ENCODE results near the gene EPB41L4A. TPM values are rescaled to one million over a fixed set of nuclear protein-coding genes. Genes with fewer than 3 reads are reported as not detected.
A peak's percentile ranks its signal among the peaks of the same experiment; 100 is the strongest.
"Not testable (repeated sequence)": the region's sequence is repeated elsewhere in the genome, so short reads cannot be mapped to it uniquely, and the experiment has no call there.

EPB41L4A gene
- total RNA-seq, 1 experiment from 2014 or later, result 5.2 TPM

DNA sequence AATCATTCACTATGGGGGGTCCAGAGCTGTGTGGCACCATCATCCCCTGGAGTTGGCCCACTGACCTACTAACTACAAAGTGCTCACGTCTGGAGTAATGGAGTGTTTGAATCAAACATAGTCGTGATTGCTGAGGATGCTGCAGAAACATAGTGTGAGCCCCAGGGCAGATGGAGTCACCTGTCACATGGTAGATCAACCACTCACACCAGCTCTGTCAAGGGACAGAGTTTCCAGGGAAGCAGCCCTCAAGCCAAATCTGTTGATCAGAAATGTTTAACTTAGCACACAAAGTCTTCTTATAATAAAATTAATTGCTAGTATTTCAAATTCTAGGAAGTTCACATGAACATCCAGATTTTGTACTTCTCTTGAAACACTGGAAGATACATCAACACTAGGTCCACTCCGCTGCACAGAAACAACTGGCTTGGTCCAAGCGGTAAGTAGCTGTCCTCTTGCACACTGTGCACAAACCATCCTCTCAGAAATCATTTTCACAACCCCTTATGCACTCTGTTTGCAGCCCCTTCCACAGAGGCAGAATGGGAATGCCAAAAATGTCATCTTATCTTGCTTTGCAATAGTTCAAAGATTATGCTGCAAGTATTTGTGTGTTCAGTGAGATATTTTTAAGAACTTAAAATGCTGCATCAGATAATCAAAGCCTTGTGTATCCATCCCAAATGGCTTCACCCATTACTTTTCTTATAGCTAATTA is 191.0 kb downstream of the EPB41L4A start (continued):
- no peak for TF ChIP-seq NFE2L1 (CRISPR knock-in tag; IDR thresholded peaks at IDR 0.05)
- TF ChIP-seq, protein P1, sequence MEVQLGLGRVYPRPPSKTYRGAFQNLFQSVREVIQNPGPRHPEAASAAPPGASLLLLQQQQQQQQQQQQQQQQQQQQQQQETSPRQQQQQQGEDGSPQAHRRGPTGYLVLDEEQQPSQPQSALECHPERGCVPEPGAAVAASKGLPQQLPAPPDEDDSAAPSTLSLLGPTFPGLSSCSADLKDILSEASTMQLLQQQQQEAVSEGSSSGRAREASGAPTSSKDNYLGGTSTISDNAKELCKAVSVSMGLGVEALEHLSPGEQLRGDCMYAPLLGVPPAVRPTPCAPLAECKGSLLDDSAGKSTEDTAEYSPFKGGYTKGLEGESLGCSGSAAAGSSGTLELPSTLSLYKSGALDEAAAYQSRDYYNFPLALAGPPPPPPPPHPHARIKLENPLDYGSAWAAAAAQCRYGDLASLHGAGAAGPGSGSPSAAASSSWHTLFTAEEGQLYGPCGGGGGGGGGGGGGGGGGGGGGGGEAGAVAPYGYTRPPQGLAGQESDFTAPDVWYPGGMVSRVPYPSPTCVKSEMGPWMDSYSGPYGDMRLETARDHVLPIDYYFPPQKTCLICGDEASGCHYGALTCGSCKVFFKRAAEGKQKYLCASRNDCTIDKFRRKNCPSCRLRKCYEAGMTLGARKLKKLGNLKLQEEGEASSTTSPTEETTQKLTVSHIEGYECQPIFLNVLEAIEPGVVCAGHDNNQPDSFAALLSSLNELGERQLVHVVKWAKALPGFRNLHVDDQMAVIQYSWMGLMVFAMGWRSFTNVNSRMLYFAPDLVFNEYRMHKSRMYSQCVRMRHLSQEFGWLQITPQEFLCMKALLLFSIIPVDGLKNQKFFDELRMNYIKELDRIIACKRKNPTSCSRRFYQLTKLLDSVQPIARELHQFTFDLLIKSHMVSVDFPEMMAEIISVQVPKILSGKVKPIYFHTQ (CRISPR knock-in tag; IDR thresholded peaks at IDR 0.05), result no peak
- no peak for TF ChIP-seq ESRRA (CRISPR knock-in tag; IDR thresholded peaks at IDR 0.05; ENCODE audit: borderline replicate concordance)
- no peak for TF ChIP-seq GTF2I (CRISPR knock-in tag; conservative IDR thresholded peaks at IDR 0.05)
- no peak for TF ChIP-seq MXD4 (CRISPR knock-in tag; IDR thresholded peaks at IDR 0.05; ENCODE audit: borderline replicate concordance)
- TF ChIP-seq, protein P2, sequence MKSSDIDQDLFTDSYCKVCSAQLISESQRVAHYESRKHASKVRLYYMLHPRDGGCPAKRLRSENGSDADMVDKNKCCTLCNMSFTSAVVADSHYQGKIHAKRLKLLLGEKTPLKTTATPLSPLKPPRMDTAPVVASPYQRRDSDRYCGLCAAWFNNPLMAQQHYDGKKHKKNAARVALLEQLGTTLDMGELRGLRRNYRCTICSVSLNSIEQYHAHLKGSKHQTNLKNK (CRISPR knock-in tag; IDR thresholded peaks at IDR 0.05), result no peak
- TF ChIP-seq HMGA2 (CRISPR knock-in tag; IDR thresholded peaks at IDR 0.05), result no peak
- no peak for TF ChIP-seq TEAD1 (CRISPR knock-in tag; IDR thresholded peaks at IDR 0.05)

DNA sequence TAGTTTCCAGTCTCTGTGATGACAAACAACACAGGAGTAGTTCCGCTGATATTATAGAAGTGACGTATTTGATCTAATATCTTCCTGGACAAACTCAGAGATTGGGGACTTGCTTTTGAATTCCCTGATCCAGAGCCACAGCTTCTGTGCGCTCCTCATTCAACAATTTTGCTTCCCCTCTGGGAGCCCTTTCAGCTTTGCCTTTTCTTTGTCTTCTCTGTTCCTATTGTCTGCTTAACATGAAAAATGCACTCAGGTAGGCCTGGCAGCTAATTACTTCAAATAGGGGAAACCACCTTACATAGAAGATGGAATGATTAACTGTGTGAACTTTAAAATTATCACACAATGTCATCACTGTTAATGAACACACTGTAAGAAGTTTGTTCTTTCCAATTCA is 192.9 kb downstream of the EPB41L4A start:
- ChIA-PET CTCF (interaction anchor here (0.7 kb wide), 1 partner anchor 194 kb away, joined by 3 read pairs; no protein-coding TSS in a partner anchor), POLR2A (no interaction called here)
- no peaks in the 10 kb centered on the region for H3K27me3 Mint-ChIP-seq (ENCODE audit: low read depth)
- no peak overlapping the region for H3K27ac Mint-ChIP-seq
- no peaks in the 10 kb centered on the region for H3K36me3 Mint-ChIP-seq
- TF ChIP-seq, protein P3, sequence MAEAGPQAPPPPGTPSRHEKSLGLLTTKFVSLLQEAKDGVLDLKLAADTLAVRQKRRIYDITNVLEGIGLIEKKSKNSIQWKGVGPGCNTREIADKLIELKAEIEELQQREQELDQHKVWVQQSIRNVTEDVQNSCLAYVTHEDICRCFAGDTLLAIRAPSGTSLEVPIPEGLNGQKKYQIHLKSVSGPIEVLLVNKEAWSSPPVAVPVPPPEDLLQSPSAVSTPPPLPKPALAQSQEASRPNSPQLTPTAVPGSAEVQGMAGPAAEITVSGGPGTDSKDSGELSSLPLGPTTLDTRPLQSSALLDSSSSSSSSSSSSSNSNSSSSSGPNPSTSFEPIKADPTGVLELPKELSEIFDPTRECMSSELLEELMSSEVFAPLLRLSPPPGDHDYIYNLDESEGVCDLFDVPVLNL (CRISPR knock-in tag; IDR thresholded peaks at IDR 0.05; ENCODE audit: borderline replicate concordance, low read depth), result no peak
- TF ChIP-seq, protein P4, sequence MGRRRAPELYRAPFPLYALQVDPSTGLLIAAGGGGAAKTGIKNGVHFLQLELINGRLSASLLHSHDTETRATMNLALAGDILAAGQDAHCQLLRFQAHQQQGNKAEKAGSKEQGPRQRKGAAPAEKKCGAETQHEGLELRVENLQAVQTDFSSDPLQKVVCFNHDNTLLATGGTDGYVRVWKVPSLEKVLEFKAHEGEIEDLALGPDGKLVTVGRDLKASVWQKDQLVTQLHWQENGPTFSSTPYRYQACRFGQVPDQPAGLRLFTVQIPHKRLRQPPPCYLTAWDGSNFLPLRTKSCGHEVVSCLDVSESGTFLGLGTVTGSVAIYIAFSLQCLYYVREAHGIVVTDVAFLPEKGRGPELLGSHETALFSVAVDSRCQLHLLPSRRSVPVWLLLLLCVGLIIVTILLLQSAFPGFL (CRISPR knock-in tag; IDR thresholded peaks at IDR 0.05; ENCODE audit: borderline replicate concordance), result no peak
- TF ChIP-seq, protein P5, sequence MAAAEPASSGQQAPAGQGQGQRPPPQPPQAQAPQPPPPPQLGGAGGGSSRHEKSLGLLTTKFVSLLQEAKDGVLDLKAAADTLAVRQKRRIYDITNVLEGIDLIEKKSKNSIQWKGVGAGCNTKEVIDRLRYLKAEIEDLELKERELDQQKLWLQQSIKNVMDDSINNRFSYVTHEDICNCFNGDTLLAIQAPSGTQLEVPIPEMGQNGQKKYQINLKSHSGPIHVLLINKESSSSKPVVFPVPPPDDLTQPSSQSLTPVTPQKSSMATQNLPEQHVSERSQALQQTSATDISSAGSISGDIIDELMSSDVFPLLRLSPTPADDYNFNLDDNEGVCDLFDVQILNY (CRISPR knock-in tag; IDR thresholded peaks at IDR 0.05), result no peak
- TF ChIP-seq GRHL2 (CRISPR knock-in tag; IDR thresholded peaks at IDR 0.05; ENCODE audit: insufficient replicate concordance, severe bottlenecking), result no peak
- no peak for TF ChIP-seq ATF2 (CRISPR knock-in tag; IDR thresholded peaks at IDR 0.05; ENCODE audit: borderline replicate concordance, low read depth)
- TF ChIP-seq NFATC4 (CRISPR knock-in tag; IDR thresholded peaks at IDR 0.05), result no peak
- no peak for TF ChIP-seq STAT6 (CRISPR knock-in tag; conservative IDR thresholded peaks at IDR 0.05; ENCODE audit: low read depth)
- no peak for TF ChIP-seq CREB1 (CRISPR knock-in tag; IDR thresholded peaks at IDR 0.05)
- no peaks in the 10 kb centered on the region for H3K9me3 Mint-ChIP-seq
- H3K4me1 Mint-ChIP-seq, result peaks cover 5% of the 10 kb centered on the region
- ATAC-seq, result peak; percentile 72
- H3K4me3 Mint-ChIP-seq, result no peak overlapping the region
- no peak for DNase-seq (ENCODE audit: low spot score)

GRCh38 chr5:112222997-112223396 is 196.1 kb downstream of the EPB41L4A start:
- H3K27ac Mint-ChIP-seq; H3K4me1 Mint-ChIP-seq; ATAC-seq; H3K36me3 Mint-ChIP-seq; CTCF ChIA-PET; H3K27me3 Mint-ChIP-seq (ENCODE audit: low read depth); H3K4me3 Mint-ChIP-seq; DNase-seq (ENCODE audit: low spot score); H3K9me3 Mint-ChIP-seq; POLR2A ChIA-PET: not testable (repeated sequence)
